Gastrocnemius medialis (tissue), 4 donors: ENCODE results near the gene LRRTM1. TPM values are rescaled to one million over a fixed set of nuclear protein-coding genes. Genes with fewer than 3 reads are reported as not detected.
A peak's percentile ranks its signal among the peaks of the same experiment; 100 is the strongest.

ENCODE experiments used
- ATAC-seq, 2 donors: fragments of 150-250 bp; one replicate each; pipeline ENCODE4 v1.9.1; 2016
- DNase-seq, 2 donors: peaks; one replicate each; pipeline ENCODE4 v3.0.0-alpha.2; 2019
- H3K27ac ChIP-seq, 4 donors: fragments of 200-600 bp; sonication (generic); 1 replicate in 1 of 4; 2 replicates in 3 of 4; pipeline ENCODE4 v1.5.1; 2016 to 2018; ENCODE audit warnings: mild to moderate bottlenecking in 2 of 4, moderate library complexity in 1 of 4
- H3K27me3 ChIP-seq, 3 donors: fragments of 200-600 bp; sonication (generic) in 2 of 3; 1 replicate in 1 of 3; 2 replicates in 2 of 3; pipeline versions ENCODE4 v1.5.1 to v1.6.0; 2016 to 2019; ENCODE audit warnings: mild to moderate bottlenecking in 1 of 3, moderate library complexity in 1 of 3
- H3K36me3 ChIP-seq, 2 donors: fragments of 200-600 bp; sonication (generic) in 1 of 2; one replicate each; pipeline ENCODE4 v1.5.1; 2017 to 2018
- H3K4me1 ChIP-seq, 2 donors: fragments of 200-600 bp; sonication (generic) in 1 of 2; one replicate each; pipeline ENCODE4 v1.5.1; 2016 to 2017; ENCODE audit warnings: mild to moderate bottlenecking in 2 of 2
- H3K4me3 ChIP-seq, 4 donors: fragments of 200-600 bp; sonication (generic) in 3 of 4; 1 replicate in 1 of 4; 2 replicates in 3 of 4; pipeline ENCODE4 v1.5.1; 2016 to 2019; ENCODE audit warnings: mild to moderate bottlenecking in 2 of 4
- H3K9me3 ChIP-seq, 3 donors: fragments of 200-600 bp; sonication (generic) in 2 of 3; 1 replicate in 1 of 3; 2 replicates in 2 of 3; pipeline ENCODE4 v1.5.1; 2016 to 2019
- POLR2A ChIP-seq, 2 donors: fragments of 450-650 bp; IDR thresholded peaks; one replicate each; pipeline ENCODE4 v1.6.1; 2017; ENCODE audit warnings: antibody characterized with exemption in 2 of 2, mild to moderate bottlenecking in 2 of 2, moderate library complexity in 2 of 2
- in situ Hi-C, 4 donors: fragments of 200-750 bp; cut with MboI; loops; one replicate each; pipeline versions ENCODE4 v1.15.0 to v1.8.0; 2017; ENCODE audit warnings: low sequenced_read_pairs in 4 of 4
- intact Hi-C: fragments of 100-400 bp; cut with DNase I; formaldehyde crosslinking; loops from one replicate; pipeline ENCODE4 v1.15.1; 2023; ENCODE audit warnings: low total_unique reads
- total RNA-seq, 4 donors: library from RNA; depleted of rRNA; stranded (reverse); fragments of >200 nt; gene quantifications; one replicate each; pipeline versions ENCODE4 v1.1.0 to v1.2.3, GENCODE V29; 2016
- TF ChIP-seq, protein P1 (sequence below), 5 experiments: fragments of 450-650 bp in 3 of 5; fragments of 200-600 bp in 2 of 5; sonication (generic) in 2 of 5; IDR thresholded peaks in 4 of 5; conservative IDR thresholded peaks in 1 of 5; 1 replicate in 4 of 5; 2 replicates in 1 of 5; pipeline ENCODE4 v1.5.1; 2016 to 2019; ENCODE audit warnings: antibody characterized with exemption in 5 of 5, mild to moderate bottlenecking in 3 of 5, moderate library complexity in 3 of 5

LRRTM1 gene
- total RNA-seq, 4 donors from 2014 or later: not detected

DNA sequence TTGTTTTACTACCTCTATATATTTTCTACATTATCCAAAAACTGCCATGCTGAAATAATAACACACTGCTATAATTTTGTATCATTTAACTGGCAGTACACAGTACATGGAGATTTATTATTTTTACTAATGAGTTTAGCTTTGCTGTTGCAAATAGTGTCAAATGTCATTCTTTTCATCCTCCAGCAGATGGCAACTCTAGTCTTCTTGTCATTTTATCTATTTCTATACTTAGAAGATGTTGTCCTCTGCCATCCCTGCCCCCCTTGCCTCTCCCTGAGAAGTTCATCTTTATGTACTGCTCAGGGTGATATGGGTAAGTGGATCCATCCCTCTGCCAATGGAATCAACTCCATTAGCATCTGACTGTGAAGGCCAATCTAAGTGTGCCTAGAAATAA lies 21.7 kb upstream of the LRRTM1 start:
- no peak overlapping the region for H3K4me3 ChIP-seq
- intact Hi-C loops: loop anchor here (5.0 kb wide), 1 partner anchor 171 kb away; no protein-coding TSS in a partner anchor
- no peaks in the 10 kb centered on the region for H3K9me3 ChIP-seq
- DNase-seq (no peak), ATAC-seq (no peak)
- no peak overlapping the region for H3K27ac ChIP-seq
- TF ChIP-seq POLR2A (IDR thresholded peaks at IDR 0.05): no peak
- TF ChIP-seq, protein P1, sequence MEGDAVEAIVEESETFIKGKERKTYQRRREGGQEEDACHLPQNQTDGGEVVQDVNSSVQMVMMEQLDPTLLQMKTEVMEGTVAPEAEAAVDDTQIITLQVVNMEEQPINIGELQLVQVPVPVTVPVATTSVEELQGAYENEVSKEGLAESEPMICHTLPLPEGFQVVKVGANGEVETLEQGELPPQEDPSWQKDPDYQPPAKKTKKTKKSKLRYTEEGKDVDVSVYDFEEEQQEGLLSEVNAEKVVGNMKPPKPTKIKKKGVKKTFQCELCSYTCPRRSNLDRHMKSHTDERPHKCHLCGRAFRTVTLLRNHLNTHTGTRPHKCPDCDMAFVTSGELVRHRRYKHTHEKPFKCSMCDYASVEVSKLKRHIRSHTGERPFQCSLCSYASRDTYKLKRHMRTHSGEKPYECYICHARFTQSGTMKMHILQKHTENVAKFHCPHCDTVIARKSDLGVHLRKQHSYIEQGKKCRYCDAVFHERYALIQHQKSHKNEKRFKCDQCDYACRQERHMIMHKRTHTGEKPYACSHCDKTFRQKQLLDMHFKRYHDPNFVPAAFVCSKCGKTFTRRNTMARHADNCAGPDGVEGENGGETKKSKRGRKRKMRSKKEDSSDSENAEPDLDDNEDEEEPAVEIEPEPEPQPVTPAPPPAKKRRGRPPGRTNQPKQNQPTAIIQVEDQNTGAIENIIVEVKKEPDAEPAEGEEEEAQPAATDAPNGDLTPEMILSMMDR (IDR thresholded peaks at IDR 0.05 in 4 of 5, conservative IDR thresholded peaks at IDR 0.05 in 1 of 5): peak in 1 of 5 experiments; percentile 12
- in situ Hi-C loops: loop anchor here in 1 of 4 donors (10.0 kb wide), 1 partner anchor 179 kb away; no protein-coding TSS in a partner anchor
- no peaks in the 10 kb centered on the region for H3K4me1 ChIP-seq
- H3K36me3 ChIP-seq: no peaks in the 10 kb centered on the region
- peaks cover 2 to 19% (median 12%) of the 10 kb centered on the region in 3 donors for H3K27me3 ChIP-seq

DNA sequence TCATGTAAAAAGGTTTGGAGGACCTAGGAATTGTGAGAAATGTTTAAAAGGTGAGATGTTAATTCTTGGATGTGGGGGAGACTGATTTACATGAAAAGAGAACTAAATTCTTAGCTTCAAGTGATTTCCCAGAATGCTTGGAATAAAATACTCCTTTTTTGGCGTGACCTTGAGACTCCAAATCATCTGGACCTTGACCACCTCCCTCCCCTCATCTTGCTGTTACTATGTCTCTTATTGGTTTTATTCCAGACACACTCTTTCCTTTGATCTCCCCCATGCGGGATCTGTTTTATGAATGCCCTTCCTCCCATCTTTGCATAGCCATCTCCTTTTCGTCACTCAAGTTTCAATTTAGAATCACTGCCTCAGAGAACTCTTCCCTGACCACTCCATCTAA lies 20.0 kb upstream of the LRRTM1 start:
- no peak for ATAC-seq
- intact Hi-C loops: no loop called here

DNA sequence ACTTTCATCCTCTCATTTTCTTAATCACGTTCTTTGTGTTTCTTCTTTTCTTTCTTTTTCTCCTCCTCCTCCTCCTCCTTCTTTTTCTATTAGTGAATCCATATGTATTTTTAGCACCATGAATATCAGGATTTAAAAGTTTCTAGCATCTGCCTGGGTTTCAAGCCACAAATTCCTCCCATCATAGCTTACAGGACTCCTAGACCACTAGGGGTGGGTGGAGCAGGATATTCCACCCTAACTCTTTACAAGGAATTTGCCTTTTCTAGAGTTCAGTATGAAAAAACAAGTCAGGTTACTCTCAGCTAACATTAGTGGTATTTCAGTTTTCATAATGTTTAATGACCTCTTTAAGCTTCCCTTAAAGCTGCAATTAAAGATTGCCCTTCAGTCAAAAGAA lies 19.1 kb upstream of the LRRTM1 start:
- Histone ChIP-seq H3K4me3 (no peak overlapping the region), H3K27ac (no peak overlapping the region), H3K27me3 (peaks cover 5 to 20% (median 19%) of the 10 kb centered on the region in 3 donors), H3K4me1 (no peaks in the 10 kb centered on the region), H3K9me3 (no peaks in the 10 kb centered on the region), H3K36me3 (no peaks in the 10 kb centered on the region)
- DNase-seq (no peak), ATAC-seq (no peak)
- intact Hi-C loops (no loop called here), in situ Hi-C loops (loop anchor here in 1 of 4 donors (10.0 kb wide), 1 partner anchor 181 kb away; no protein-coding TSS in a partner anchor)
- TF ChIP-seq POLR2A (IDR thresholded peaks at IDR 0.05): no peak
- TF ChIP-seq, protein P1 (IDR thresholded peaks at IDR 0.05 in 4 of 5, conservative IDR thresholded peaks at IDR 0.05 in 1 of 5): no peak

More for the DNA sequence above, 20.0 kb upstream of the LRRTM1 start:
- Histone ChIP-seq H3K27me3 (peaks cover 5 to 20% (median 19%) of the 10 kb centered on the region in 3 donors), H3K4me1 (no peaks in the 10 kb centered on the region), H3K9me3 (no peaks in the 10 kb centered on the region), H3K27ac (no peak overlapping the region), H3K36me3 (no peaks in the 10 kb centered on the region), H3K4me3 (no peak overlapping the region)
- DNase-seq: no peak
- in situ Hi-C loops: loop anchor here in 1 of 4 donors (10.0 kb wide), 1 partner anchor 180 kb away; no protein-coding TSS in a partner anchor
- TF ChIP-seq POLR2A (IDR thresholded peaks at IDR 0.05): no peak
- TF ChIP-seq, protein P1 (IDR thresholded peaks at IDR 0.05 in 4 of 5, conservative IDR thresholded peaks at IDR 0.05 in 1 of 5): no peak

DNA sequence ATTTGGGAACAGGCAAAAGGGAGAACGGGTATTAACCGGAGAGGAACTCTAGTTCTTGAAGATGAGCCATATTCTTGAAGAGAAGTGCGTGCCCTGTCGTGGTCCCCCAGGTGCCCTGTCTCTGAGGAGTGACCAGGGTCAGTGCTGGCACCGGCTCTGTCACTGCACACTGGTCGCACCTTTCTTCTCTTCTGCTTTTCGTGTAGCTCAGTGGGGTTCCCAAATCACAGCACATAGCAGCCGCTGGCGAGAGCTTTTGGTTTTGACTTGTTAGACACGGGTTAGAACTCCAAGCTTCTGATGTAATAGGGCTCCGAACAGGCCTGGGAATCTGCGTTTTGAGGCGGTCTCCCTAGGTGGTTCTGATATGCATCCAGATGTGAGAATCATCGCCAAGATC lies 18.4 kb upstream of the LRRTM1 start:
- H3K27me3 ChIP-seq: peaks cover 5 to 20% (median 19%) of the 10 kb centered on the region in 3 donors

More for the DNA sequence above, 18.4 kb upstream of the LRRTM1 start:
- Histone ChIP-seq H3K27ac (no peak overlapping the region), H3K36me3 (no peaks in the 10 kb centered on the region), H3K4me1 (no peaks in the 10 kb centered on the region), H3K4me3 (no peak overlapping the region), H3K9me3 (no peaks in the 10 kb centered on the region)
- DNase-seq (no peak), ATAC-seq (no peak)
- in situ Hi-C loops: loop anchor here in 1 of 4 donors (10.0 kb wide), 1 partner anchor 182 kb away; no protein-coding TSS in a partner anchor
- no peak for TF ChIP-seq POLR2A (IDR thresholded peaks at IDR 0.05)
- TF ChIP-seq, protein P1 (IDR thresholded peaks at IDR 0.05 in 4 of 5, conservative IDR thresholded peaks at IDR 0.05 in 1 of 5): no peak
- intact Hi-C loops: no loop called here
